Smooth muscle cell (in vitro differentiated cells): Measurements from ENCODE around the gene TCP11L2. TPM values are rescaled to one million over a fixed set of nuclear protein-coding genes. Genes with fewer than 3 reads are reported as not detected.

Experiments
- DNase-seq: peaks from one replicate; lab custom pipeline; 2025; ENCODE audit not compliant: unreplicated experiment; lab: John Stamatoyannopoulos, UW
- H2AFZ ChIP-seq: fragments of 200-600 bp; sonication (generic); 2 replicates; pipeline ENCODE4 v1.6.0; 2016; ENCODE audit warnings: antibody characterized with exemption, low read depth, mild to moderate bottlenecking
- H3F3A ChIP-seq: fragments of 200-600 bp; sonication (generic); 2 replicates; pipeline ENCODE4 v1.6.0; 2017; ENCODE audit warnings: antibody characterized with exemption, low read depth
- H3K27ac ChIP-seq: fragments of 200-600 bp; sonication (generic); 2 replicates; pipeline ENCODE4 v1.5.1; 2016; ENCODE audit warnings: low read depth, mild to moderate bottlenecking
- H3K27me3 ChIP-seq: fragments of 200-600 bp; sonication (generic); 2 replicates; pipeline ENCODE4 v1.6.1; 2016; ENCODE audit warnings: low read depth, mild to moderate bottlenecking
- H3K36me3 ChIP-seq: fragments of 200-600 bp; sonication (generic); 2 replicates; pipeline ENCODE4 v1.5.1; 2016; ENCODE audit warnings: low read depth
- H3K4me1 ChIP-seq: fragments of 200-600 bp; sonication (generic); 2 replicates; pipeline ENCODE4 v1.5.1; 2016; ENCODE audit warnings: low read depth
- H3K4me2 ChIP-seq: fragments of 200-600 bp; sonication (generic); 2 replicates; pipeline ENCODE4 v1.6.0; 2016; ENCODE audit warnings: mild to moderate bottlenecking
- H3K4me3 ChIP-seq: fragments of 200-600 bp; sonication (generic); 2 replicates; pipeline ENCODE4 v1.5.1; 2016; ENCODE audit warnings: mild to moderate bottlenecking
- H3K79me2 ChIP-seq: fragments of 200-600 bp; sonication (generic); 2 replicates; pipeline ENCODE4 v1.6.0; 2016; ENCODE audit warnings: low read depth, mild to moderate bottlenecking
- H3K9ac ChIP-seq: fragments of 200-600 bp; sonication (generic); 2 replicates; pipeline ENCODE4 v1.6.0; 2016; ENCODE audit warnings: low read depth
- H3K9me3 ChIP-seq: fragments of 200-600 bp; sonication (generic); replicated peaks from 2 replicates; pipeline ENCODE4 v1.5.1; 2016; ENCODE audit warnings: low read depth
- H4K20me1 ChIP-seq: fragments of 200-600 bp; sonication (generic); 2 replicates; pipeline ENCODE4 v1.6.0; 2016; ENCODE audit warnings: low read depth
- CTCF ChIP-seq: fragments of 200-600 bp; sonication (generic); IDR thresholded peaks from 2 replicates; pipeline ENCODE4 v1.5.1; 2017; ENCODE audit warnings: borderline replicate concordance, mild to moderate bottlenecking, antibody characterized with exemption; ENCODE audit not compliant: insufficient read depth, poor library complexity, severe bottlenecking
- WGBS: methylation state at CpG from one replicate; pipeline ENCODE4 v1.1.7; 2016; ENCODE audit warnings: low lambda C conversion rate; 5-methylcytosine and 5-hydroxymethylcytosine counted together
- polyA plus RNA-seq: library from polyadenylated mRNA; unstranded; fragments of >200 nt; fragmentation: Nextera tagmentation; extraction: Ambion mirVana; gene quantifications from 2 replicates; pipeline ENCODE4 v1.2.1, GENCODE V29; 2016
- total RNA-seq: library from RNA; depleted of rRNA; stranded (reverse); fragments of >200 nt; gene quantifications from 2 replicates; pipeline ENCODE4 v1.2.3, GENCODE V29; 2014

TCP11L2 gene
- total and polyA plus RNA-seq, 2 experiments from 2014 or later = 2.4 to 15.1 TPM

DNA sequence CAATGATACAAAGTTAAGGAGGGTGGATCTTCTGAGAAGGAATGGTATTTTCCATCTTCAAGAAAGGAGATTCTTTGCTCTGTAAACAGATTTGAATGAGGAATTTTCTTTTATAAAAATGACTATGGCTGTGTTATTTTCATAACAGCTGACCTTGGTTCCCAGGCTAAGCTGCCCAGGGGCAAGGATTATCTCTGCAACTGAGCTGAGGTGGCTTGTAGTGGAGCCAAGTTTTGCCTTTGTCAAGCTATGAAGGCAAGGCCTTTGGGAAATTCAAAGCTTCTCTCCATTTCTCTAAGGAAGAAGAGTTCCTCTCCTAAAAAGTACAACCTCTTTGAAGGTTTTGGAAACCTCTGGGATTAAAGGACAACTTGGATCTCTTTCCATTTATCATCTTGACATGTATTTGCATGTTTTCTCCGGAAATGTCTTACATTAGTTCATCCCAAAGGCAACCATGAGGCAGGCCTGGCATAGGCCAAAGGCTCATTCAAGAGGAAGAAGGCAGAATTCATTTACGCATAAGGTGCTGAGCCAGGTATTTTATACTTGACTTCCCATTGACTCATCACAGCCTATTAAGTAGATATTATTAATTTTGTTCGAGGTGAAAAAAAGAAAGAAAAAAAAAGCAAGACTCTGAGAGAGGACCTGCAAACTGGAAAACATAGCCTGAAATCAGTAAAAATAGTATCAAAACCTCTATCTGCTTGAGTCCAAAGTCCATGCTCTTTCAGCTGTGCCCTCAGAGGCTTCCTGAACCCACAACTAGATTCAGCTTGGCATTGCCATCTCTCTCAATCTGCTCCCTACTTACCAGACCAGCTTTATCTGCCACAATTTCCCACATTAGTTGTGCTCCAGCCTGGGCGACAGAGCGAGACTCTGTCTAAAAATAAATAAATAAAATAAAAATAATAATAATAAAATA, 30.7 kb upstream of the TCP11L2 start:
- Histone ChIP-seq H3K27me3 (no peaks in the 10 kb centered on the region), H3K27ac (no peak overlapping the region), H3F3A (no peaks in the 10 kb centered on the region), H2AFZ (peak overlapping the region; percentile 33), H3K9ac (no peak overlapping the region), H3K4me2 (no peak overlapping the region), H3K9me3 (no peaks in the 10 kb centered on the region), H4K20me1 (no peaks in the 10 kb centered on the region), H3K4me3 (no peak overlapping the region), H3K4me1 (no peaks in the 10 kb centered on the region), H3K79me2 (no peaks in the 10 kb centered on the region), H3K36me3 (no peaks in the 10 kb centered on the region)
- TF ChIP-seq CTCF = no peak
- WGBS = 89% methylated on average over 5 of the region's 5 CpGs
- no peak for DNase-seq

DNA sequence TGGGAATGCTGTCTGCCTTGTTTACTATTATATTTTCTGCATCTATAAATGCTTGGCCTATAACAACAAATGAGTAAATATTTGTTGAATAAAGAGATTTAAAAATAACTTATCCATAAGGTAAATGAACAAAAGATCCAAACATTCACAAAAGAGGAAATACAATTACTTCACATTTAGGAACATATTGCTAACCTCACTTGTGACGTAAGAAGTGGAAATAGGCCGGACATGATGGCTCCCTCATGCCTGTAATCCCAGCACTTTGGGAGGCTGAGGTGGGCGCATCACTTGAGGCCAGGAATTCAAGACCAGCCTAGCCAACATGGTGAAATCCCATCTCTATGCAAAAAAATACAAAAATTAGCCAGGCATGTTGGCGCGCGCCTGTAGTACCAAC, 29.0 kb upstream of the TCP11L2 start:
- no peaks in the 10 kb centered on the region for H3K36me3 ChIP-seq
- H4K20me1 ChIP-seq = no peaks in the 10 kb centered on the region
- no peak overlapping the region for H3K4me3 ChIP-seq
- H3K9me3 ChIP-seq = no peaks in the 10 kb centered on the region
- TF ChIP-seq CTCF = no peak
- no peak overlapping the region for H3K27ac ChIP-seq
- no peak for DNase-seq
- 96% methylated on average over 6 of the region's 6 CpGs for WGBS
- H2AFZ ChIP-seq = no peak overlapping the region
- no peak overlapping the region for H3K4me2 ChIP-seq
- no peak overlapping the region for H3K9ac ChIP-seq
- no peaks in the 10 kb centered on the region for H3F3A ChIP-seq
- no peaks in the 10 kb centered on the region for H3K4me1 ChIP-seq
- H3K79me2 ChIP-seq = no peaks in the 10 kb centered on the region
- no peaks in the 10 kb centered on the region for H3K27me3 ChIP-seq

GRCh38 chr12:106274012-106274411, 28.5 kb upstream of the TCP11L2 start:
- Histone ChIP-seq H3K27ac (no peak overlapping the region), H3F3A (no peaks in the 10 kb centered on the region), H2AFZ (no peak overlapping the region), H3K4me1 (no peaks in the 10 kb centered on the region), H3K9ac (no peak overlapping the region), H3K79me2 (no peaks in the 10 kb centered on the region), H3K4me2 (no peak overlapping the region), H3K9me3 (no peaks in the 10 kb centered on the region), H3K36me3 (no peaks in the 10 kb centered on the region), H3K4me3 (no peak overlapping the region), H4K20me1 (no peaks in the 10 kb centered on the region), H3K27me3 (no peaks in the 10 kb centered on the region)
- 93% methylated on average over 6 of the region's 6 CpGs for WGBS
- no peak for TF ChIP-seq CTCF
- no peak for DNase-seq

DNA sequence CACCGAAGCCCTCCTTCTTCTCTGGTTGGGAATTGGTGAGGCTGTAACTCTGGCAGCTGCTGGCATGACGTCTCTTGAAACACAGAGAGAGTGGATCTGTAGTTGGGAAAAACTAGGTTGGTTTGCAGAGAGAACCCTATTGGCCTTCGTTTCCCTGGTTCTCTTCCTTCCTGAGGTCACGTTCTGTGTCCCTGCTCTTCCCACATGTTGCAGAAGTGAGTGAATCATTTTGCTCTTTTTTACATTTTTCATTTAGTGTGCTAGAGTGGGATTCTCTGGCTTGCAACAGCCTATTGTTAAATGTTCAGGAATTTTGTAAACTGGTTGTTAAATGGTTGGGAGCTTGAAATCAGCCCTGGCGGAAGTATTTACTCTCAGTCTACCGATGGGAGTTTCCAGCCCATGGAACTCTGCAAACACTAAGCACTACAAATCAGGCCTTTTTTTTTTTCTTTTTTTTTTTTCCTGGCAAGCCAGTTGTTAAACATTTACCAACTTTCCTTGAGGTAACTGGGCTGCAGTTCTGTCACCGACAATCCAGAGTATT, 27.9 kb upstream of the TCP11L2 start:
- H3K79me2 ChIP-seq = no peaks in the 10 kb centered on the region
- H3K4me2 ChIP-seq = no peak overlapping the region
- no peak overlapping the region for H3K4me3 ChIP-seq
- H3K9ac ChIP-seq = no peak overlapping the region
- DNase-seq = no peak
- H3K4me1 ChIP-seq = no peaks in the 10 kb centered on the region
- H3K36me3 ChIP-seq = no peaks in the 10 kb centered on the region
- no peaks in the 10 kb centered on the region for H4K20me1 ChIP-seq
- no peak overlapping the region for H3K27ac ChIP-seq
- no peak for TF ChIP-seq CTCF
- 84% methylated on average over 7 of the region's 7 CpGs for WGBS
- H3K9me3 ChIP-seq = no peaks in the 10 kb centered on the region
- H2AFZ ChIP-seq = no peak overlapping the region
- no peaks in the 10 kb centered on the region for H3K27me3 ChIP-seq
- H3F3A ChIP-seq = no peaks in the 10 kb centered on the region
